ENCODE data around the gene SPACA6. TPM values are rescaled to one million over a fixed set of nuclear protein-coding genes. Genes with fewer than 3 reads are reported as not detected.
A peak's percentile ranks its signal among the peaks of the same experiment; 100 is the strongest.

Gene SPACA6
- total RNA-seq, 3 donors from 2014 or later = 2.9 to 35.5 (median 4.1) TPM

- DNase-seq (peak; percentile 25 to 71 (median 32)), ATAC-seq (peak; percentile 74)
- Histone ChIP-seq H3K9me3 (peaks cover 4% of the 10 kb centered on the region), H3K4me3 (no peak overlapping the region), H3K36me3 (ENCODE audit: low read depth) (no peaks in the 10 kb centered on the region), H3K4me1 (ENCODE audit: low read depth) (no peaks in the 10 kb centered on the region)
- TF ChIP-seq, protein P1, sequence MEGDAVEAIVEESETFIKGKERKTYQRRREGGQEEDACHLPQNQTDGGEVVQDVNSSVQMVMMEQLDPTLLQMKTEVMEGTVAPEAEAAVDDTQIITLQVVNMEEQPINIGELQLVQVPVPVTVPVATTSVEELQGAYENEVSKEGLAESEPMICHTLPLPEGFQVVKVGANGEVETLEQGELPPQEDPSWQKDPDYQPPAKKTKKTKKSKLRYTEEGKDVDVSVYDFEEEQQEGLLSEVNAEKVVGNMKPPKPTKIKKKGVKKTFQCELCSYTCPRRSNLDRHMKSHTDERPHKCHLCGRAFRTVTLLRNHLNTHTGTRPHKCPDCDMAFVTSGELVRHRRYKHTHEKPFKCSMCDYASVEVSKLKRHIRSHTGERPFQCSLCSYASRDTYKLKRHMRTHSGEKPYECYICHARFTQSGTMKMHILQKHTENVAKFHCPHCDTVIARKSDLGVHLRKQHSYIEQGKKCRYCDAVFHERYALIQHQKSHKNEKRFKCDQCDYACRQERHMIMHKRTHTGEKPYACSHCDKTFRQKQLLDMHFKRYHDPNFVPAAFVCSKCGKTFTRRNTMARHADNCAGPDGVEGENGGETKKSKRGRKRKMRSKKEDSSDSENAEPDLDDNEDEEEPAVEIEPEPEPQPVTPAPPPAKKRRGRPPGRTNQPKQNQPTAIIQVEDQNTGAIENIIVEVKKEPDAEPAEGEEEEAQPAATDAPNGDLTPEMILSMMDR (IDR thresholded peaks at IDR 0.05) = no peak
- intact Hi-C loops (cut with DNase I, micrococcal nuclease) = no loop called here
These were observed 32.9 kb downstream of the SPACA6 start for GRCh38 chr19:51726049-51726448.

- Histone ChIP-seq H3K4me3 (no peak overlapping the region), H3K4me1 (ENCODE audit: low read depth) (no peaks in the 10 kb centered on the region), H3K36me3 (ENCODE audit: low read depth) (no peaks in the 10 kb centered on the region), H3K9me3 (peaks cover 4% of the 10 kb centered on the region)
- DNase-seq (no peak), ATAC-seq (peak; percentile 34)
- TF ChIP-seq, protein P1 (IDR thresholded peaks at IDR 0.05) = no peak
- intact Hi-C loops (cut with DNase I, micrococcal nuclease) = no loop called here
These were observed 34.3 kb downstream of the SPACA6 start for GRCh38 chr19:51727349-51727880.

DNA sequence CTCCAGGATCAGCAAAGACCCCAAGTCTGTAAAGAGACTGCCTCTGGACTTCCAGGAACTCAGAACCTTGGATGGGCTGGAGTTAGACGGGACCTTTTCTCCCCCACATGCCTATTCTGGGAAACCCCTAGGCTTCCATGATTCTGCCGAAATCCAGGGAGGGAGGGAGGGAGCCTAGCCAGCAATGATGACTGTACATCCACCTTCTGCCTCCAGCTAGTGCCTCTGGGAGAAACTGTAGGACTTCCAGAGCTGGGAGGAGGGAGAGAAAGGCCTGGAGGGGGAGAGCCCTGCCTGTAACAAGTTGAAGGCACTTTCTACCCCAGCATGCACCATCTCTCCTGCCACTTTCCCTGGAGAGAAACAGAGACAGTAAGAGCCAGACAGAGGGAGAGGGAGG lies 36.7 kb downstream of the SPACA6 start:
- TF ChIP-seq, protein P1 (IDR thresholded peaks at IDR 0.05) = no peak
- Histone ChIP-seq H3K4me3 (no peak overlapping the region), H3K4me1 (ENCODE audit: low read depth) (no peaks in the 10 kb centered on the region), H3K36me3 (ENCODE audit: low read depth) (no peaks in the 10 kb centered on the region), H3K9me3 (peaks cover 4% of the 10 kb centered on the region)
- no peak for DNase-seq
- intact Hi-C loops (cut with DNase I, micrococcal nuclease) = no loop called here
- no peak for ATAC-seq

- Histone ChIP-seq H3K4me3 (no peak overlapping the region), H3K36me3 (ENCODE audit: low read depth) (no peaks in the 10 kb centered on the region), H3K4me1 (ENCODE audit: low read depth) (no peaks in the 10 kb centered on the region), H3K9me3 (peaks cover 4% of the 10 kb centered on the region)
- no peak for ATAC-seq
- DNase-seq = no peak
- intact Hi-C loops (cut with DNase I, micrococcal nuclease) = no loop called here
- TF ChIP-seq, protein P1 (IDR thresholded peaks at IDR 0.05) = no peak
These were observed 40.8 kb downstream of the SPACA6 start for GRCh38 chr19:51733742-51734522.

DNA sequence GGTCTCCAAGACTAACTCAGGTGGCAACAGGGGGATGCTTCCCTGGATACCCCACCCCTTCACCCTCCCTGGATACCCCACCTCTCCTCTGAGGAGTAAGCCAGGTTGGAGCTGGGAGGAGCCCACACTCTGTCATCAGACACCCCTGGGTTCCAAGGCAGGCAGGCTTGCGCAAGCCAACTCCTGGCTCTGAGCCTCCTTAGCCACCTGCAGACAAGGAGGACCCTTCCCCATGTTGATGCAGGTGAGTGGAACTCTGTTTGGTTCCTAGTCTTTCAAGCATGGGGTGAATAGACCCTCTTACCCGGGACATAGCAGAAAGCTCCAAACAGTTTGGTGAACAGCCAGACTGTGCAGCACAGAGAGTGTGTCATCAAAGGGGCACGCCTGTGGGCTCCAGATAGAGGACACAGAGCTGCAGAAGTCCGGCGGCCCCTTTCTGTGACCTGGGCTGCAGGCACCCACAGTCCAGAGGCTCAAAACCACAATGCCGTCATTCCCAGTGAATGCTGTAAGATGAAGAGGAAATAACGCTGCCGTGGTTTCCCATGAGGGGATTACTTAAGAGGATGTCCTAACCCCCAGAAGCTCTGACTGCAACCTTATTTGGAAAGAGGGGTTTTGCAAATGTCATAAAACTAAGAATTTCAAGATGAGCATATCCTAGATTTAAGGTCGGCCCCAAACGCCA lies 42.8 kb downstream of the SPACA6 start:
- Histone ChIP-seq H3K4me1 (ENCODE audit: low read depth) (no peaks in the 10 kb centered on the region), H3K9me3 (no peaks in the 10 kb centered on the region), H3K36me3 (ENCODE audit: low read depth) (no peaks in the 10 kb centered on the region), H3K4me3 (no peak overlapping the region)
- intact Hi-C loops (cut with DNase I, micrococcal nuclease) = no loop called here
- ATAC-seq (peak; percentile 68), DNase-seq (peak in 2 of 3 donors; percentile 24 to 68)
- TF ChIP-seq, protein P1 (IDR thresholded peaks at IDR 0.05) = no peak

All from mucosa of descending colon (tissue), 3 donors.